Stomach smooth muscle (tissue), 2 donors: ENCODE results near the gene DOK7.

ENCODE experiments used
- H3K27ac ChIP-seq: one replicate; pipeline ENCODE4 v1.7.0; 2013; ENCODE audit warnings: mild to moderate bottlenecking, low read length, inconsistent platforms
- H3K27me3 ChIP-seq, 2 donors: one replicate each; pipeline ENCODE4 v1.7.0; 2013; ENCODE audit warnings: low read length in 2 of 2; ENCODE audit not compliant: insufficient read depth in 2 of 2, control insufficient read depth in 1 of 2
- H3K36me3 ChIP-seq, 2 donors: one replicate each; pipeline ENCODE4 v1.7.0; 2013; ENCODE audit warnings: low read length in 2 of 2; ENCODE audit not compliant: control insufficient read depth in 2 of 2, insufficient read depth in 2 of 2
- H3K4me1 ChIP-seq: one replicate; pipeline ENCODE4 v1.7.0; 2013; ENCODE audit warnings: low read length; ENCODE audit not compliant: control insufficient read depth, insufficient read depth
- H3K4me3 ChIP-seq, 2 donors: one replicate each; pipeline ENCODE4 v1.7.0; 2013; ENCODE audit warnings: low read length in 2 of 2
- H3K9ac ChIP-seq, 2 donors: one replicate each; pipeline ENCODE4 v1.7.0; 2013; ENCODE audit warnings: low read length in 2 of 2, mild to moderate bottlenecking in 1 of 2
- H3K9me3 ChIP-seq, 2 donors: one replicate each; pipeline ENCODE4 v1.7.0; 2013; ENCODE audit warnings: low read length in 2 of 2; ENCODE audit not compliant: control insufficient read depth in 2 of 2
- donor health status: healthy.
- donor health status: Pancreatic carcinoma.

DOK7 gene

GRCh38 chr4:3427706-3428446 is 35.2 kb upstream of the DOK7 start:
- Histone ChIP-seq H3K27ac (no peak overlapping the region), H3K9ac (no peak overlapping the region), H3K36me3 (peaks cover 14 to 16% of the 10 kb centered on the region in 2 donors), H3K27me3 (no peaks in the 10 kb centered on the region), H3K4me1 (no peaks in the 10 kb centered on the region), H3K4me3 (no peak overlapping the region), H3K9me3 (no peaks in the 10 kb centered on the region)

DNA sequence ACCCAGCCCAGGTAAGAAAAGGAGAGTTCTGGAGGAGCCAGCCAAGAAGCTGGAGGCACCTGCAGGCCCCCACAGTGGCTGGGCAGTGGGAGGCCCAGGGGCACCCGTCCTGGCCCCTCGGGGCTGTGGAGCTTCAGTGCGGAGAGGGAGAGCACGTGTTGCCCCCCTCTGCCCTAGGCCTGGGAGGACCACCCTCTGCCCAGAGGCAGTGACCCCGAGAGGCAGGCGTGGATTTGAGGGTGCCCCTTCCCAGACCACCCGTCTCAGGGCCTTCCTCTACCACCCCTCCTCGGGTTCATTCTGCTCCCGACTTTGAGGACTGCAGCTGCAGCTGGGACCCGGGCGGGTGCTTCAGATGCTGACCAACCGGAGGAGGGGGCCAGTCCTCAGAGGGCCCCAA is 33.5 kb upstream of the DOK7 start:
- Histone ChIP-seq H3K4me3 (no peak overlapping the region), H3K9ac (no peak overlapping the region), H3K27ac (no peak overlapping the region), H3K36me3 (peaks cover 6 to 16% of the 10 kb centered on the region in 2 donors), H3K4me1 (no peaks in the 10 kb centered on the region), H3K9me3 (no peaks in the 10 kb centered on the region), H3K27me3 (no peaks in the 10 kb centered on the region)

- peaks cover 6 to 10% of the 10 kb centered on the region in 2 donors for H3K36me3 ChIP-seq
- no peaks in the 10 kb centered on the region for H3K27me3 ChIP-seq
These were observed 32.6 kb upstream of the DOK7 start for GRCh38 chr4:3430524-3430923.

DNA sequence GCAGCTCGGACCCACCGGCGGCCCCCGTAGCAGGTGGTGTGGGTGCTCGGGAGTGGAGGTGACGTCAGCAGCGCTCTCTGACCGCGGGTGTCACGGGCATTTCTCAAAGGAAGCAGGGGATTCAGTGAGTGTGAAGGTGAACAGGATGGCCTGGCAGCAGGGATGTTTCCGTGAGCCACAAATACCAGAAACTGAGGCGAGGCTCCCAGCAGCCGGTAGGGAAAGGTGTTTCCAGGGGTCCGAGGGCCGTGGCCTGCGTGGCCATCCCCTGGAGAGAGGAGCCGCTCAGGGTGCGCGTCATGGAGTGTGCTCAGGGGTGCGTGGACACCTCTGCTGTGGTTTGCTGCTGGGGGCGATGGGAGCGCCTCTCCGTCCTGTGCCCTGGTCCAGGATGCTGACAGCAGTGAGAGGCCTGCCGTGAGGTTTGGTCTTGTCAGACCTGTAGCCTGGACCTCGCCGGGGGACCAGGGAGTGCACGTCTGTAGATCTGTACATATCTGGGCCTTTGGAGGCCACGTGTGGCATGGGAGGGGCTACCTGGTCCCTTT is 31.6 kb upstream of the DOK7 start:
- Histone ChIP-seq H3K9ac (no peak overlapping the region), H3K27me3 (no peaks in the 10 kb centered on the region), H3K27ac (no peak overlapping the region), H3K4me3 (no peak overlapping the region), H3K4me1 (no peaks in the 10 kb centered on the region), H3K9me3 (no peaks in the 10 kb centered on the region), H3K36me3 (peaks cover 6 to 10% of the 10 kb centered on the region in 2 donors)

More at GRCh38 chr4:3430524-3430923, 32.6 kb upstream of the DOK7 start:
- H3K4me3 ChIP-seq = no peak overlapping the region
- H3K27ac ChIP-seq = no peak overlapping the region
- no peak overlapping the region for H3K9ac ChIP-seq
- H3K4me1 ChIP-seq = no peaks in the 10 kb centered on the region
- no peaks in the 10 kb centered on the region for H3K9me3 ChIP-seq

DNA sequence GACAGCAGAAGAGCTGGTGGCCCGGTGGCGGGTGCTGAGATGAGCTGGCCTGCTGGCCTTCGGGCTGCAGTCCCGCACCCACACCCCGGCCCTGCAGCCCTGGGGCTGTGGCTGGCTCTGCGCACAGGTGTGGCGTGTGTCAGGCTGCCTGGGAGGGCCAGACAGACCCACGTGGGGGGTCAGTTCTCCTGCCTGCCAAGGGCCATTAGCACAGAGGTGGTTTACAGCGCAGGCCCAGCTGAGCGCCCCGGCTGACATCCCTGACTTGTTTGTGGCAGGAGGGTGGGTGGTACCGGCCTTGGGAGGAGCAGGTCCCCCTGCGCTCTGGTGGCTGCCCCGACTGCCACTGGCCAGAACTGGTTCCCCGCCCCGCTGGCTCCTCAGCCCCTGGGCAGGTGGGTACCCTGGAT is 30.7 kb upstream of the DOK7 start:
- Histone ChIP-seq H3K9ac (no peak overlapping the region), H3K27me3 (no peaks in the 10 kb centered on the region), H3K9me3 (no peaks in the 10 kb centered on the region), H3K27ac (no peak overlapping the region), H3K4me3 (no peak overlapping the region), H3K4me1 (no peaks in the 10 kb centered on the region), H3K36me3 (peaks cover 6 to 10% of the 10 kb centered on the region in 2 donors)

DNA sequence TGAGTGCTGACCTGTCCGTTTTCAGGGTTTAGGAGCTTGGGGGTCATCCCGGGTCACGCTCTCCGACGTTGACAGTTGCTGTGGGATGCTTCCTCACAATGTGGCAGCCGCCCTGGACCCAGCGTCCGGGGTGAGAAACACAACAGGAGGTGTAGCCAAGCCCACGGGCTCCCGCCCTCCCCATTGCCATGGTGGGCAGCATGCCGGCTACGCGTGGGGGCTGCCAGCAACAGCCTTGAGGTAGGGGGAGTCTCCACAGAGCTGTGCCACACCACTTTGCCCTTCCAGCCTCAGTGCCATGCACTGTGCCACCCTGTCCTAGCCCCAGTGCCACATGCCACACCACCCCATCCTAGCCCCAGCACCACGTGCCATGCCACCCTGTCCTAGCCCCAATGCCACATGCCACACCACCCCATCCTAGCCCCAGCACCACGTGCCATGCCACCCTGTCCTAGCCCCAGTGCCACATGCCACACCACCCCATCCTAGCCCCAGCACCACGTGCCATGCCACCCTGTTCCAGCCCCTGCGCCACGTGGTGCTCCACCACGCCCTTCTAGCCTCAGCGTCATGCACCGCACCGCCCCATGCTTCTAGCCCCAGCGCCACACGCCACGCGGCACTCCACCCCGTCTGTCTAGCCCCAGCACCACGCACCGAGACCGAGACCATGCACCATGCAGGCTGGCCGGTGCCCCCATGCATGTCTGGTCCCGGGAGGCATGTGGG is 29.8 kb upstream of the DOK7 start:
- H3K36me3 ChIP-seq = peaks cover 6 to 10% of the 10 kb centered on the region in 2 donors
- no peak overlapping the region for H3K9ac ChIP-seq
- no peaks in the 10 kb centered on the region for H3K27me3 ChIP-seq

DNA sequence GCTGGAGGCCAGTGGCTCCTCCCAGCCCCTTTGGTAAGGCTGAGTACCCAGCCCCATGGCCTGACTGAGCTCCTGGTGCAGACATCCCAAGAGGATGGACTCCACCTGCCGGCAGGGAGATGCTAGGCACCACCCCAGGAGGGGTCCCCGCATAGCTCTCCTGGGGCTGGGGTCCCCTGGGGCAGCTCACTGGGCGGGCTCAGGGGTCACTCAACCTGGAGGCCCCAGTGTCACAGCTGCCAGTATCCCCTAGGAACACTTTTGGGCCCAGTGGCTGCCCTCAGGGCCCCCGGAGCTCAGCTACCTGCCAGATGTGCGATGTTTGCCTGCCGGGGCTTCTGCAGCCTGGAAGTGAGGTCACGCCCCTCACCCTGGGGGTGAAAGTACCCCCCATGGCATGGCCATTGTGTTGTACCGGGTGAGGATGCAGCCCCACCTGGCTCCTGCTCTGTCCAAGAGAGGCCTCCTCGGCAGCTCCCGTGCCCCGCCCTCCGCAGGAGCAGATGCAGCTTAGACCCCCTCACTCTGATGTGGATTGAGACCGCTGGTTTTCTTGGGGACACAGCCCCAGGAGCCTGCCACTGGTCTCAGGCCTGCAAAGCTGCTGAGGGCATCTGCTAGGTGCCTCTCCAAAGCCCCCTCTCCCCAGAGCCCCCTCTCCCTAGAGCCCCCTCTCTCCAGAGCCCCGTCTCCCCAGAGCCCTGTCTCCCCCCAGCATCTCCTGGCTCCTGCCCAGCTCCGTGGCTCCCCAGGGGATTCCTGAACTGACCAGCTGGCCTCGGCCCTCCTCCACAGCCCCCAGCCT is 28.0 kb upstream of the DOK7 start:
- H3K9me3 ChIP-seq = no peaks in the 10 kb centered on the region
- H3K27me3 ChIP-seq = no peaks in the 10 kb centered on the region
- no peaks in the 10 kb centered on the region for H3K4me1 ChIP-seq
- H3K36me3 ChIP-seq = peaks cover 2 to 6% of the 10 kb centered on the region in 2 donors
- no peak overlapping the region for H3K27ac ChIP-seq
- H3K4me3 ChIP-seq = no peak overlapping the region
- no peak overlapping the region for H3K9ac ChIP-seq

More for the DNA sequence above, 29.8 kb upstream of the DOK7 start:
- Histone ChIP-seq H3K4me3 (no peak overlapping the region), H3K27ac (no peak overlapping the region), H3K4me1 (no peaks in the 10 kb centered on the region), H3K9me3 (no peaks in the 10 kb centered on the region)

DNA sequence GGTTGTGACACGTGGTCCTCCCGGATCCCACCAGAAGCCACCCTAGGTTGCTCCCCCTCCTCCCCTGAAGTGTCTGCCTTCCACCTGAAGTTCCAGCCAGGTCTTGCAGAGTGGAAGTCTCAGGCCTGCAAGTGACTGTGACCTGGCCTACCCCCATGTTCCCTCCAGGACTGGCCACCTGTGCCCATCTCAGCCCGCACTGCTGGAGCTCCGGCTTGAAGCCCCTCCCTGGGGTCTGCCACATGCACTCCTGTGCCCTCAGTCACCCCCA is 27.5 kb upstream of the DOK7 start:
- Histone ChIP-seq H3K27ac (no peak overlapping the region), H3K36me3 (peaks cover 0 to 6% of the 10 kb centered on the region in 2 donors), H3K9ac (no peak overlapping the region), H3K4me3 (no peak overlapping the region), H3K9me3 (no peaks in the 10 kb centered on the region), H3K4me1 (no peaks in the 10 kb centered on the region), H3K27me3 (no peaks in the 10 kb centered on the region)

DNA sequence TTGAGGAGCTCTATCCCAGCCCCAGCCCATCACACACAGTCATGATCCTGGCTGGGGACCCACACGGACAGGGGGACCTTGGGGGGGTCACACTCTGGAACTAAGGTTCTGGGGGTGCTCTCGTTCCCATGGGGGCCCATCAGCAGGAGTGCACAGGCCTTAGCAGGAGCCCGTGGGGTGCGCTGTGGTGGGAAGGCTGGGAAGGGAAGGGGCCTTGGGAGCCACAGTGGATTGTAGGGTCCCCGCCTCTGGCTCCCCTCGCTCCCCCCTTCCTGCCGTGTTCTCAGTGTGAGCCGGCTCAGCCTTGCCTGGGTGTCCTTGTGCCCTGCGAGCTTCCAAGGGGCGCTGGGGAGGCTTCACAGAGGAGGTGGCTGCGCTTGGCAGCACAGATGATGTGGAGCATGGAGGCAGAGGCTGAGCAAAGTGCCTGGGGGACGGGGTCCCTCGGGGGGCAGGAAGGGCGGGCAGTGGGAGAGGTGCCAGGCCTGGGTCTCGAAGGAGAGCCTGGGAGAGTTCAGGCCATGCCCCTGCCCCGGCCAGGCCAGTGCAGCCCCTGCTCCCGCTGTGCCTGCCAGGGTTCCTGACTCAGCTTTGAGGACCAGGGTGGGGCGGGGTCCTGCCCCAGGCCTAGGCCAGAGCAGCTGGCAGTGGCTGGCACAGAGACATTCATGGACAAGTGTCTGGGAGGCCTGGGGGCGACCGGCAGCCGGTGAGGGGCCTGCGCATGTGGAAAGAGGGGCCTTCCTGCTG is 26.9 kb upstream of the DOK7 start:
- no peaks in the 10 kb centered on the region for H3K4me1 ChIP-seq
- H3K36me3 ChIP-seq = peaks cover 0 to 4% of the 10 kb centered on the region in 2 donors
- no peak overlapping the region for H3K9ac ChIP-seq
- no peaks in the 10 kb centered on the region for H3K9me3 ChIP-seq
- no peak overlapping the region for H3K27ac ChIP-seq
- H3K27me3 ChIP-seq = no peaks in the 10 kb centered on the region
- no peak overlapping the region for H3K4me3 ChIP-seq
